A549 (cell line): Measurements from ENCODE around the gene BARX2.

Experiments
- CTCF ChIP-seq: fragments of >200 bp; sonication (Bioruptor Twin); formaldehyde crosslinking; IDR thresholded peaks from 3 replicates; pipeline ENCODE4 v1.5.1; 2016
- ESRRA ChIP-seq: fragments of 150-350 bp; IDR thresholded peaks from 2 replicates; pipeline ENCODE4 v1.6.1; 2014; ENCODE audit warnings: mild to moderate bottlenecking, low read length, borderline replicate concordance
- HDAC2 ChIP-seq: fragments of 200-600 bp; sonication (generic); IDR thresholded peaks from 2 replicates; pipeline ENCODE4 v1.6.1; 2016
- HEYL ChIP-seq: fragments of 250-450 bp; sonication (Bioruptor Pico); IDR thresholded peaks from 2 replicates; pipeline ENCODE4 v1.8.0; 2021; ENCODE audit warnings: mild to moderate bottlenecking, moderate library complexity
- HOXA7 ChIP-seq: fragments of 250-450 bp; sonication (Bioruptor Pico); IDR thresholded peaks from 2 replicates; pipeline ENCODE4 v1.5.0; 2020; ENCODE audit warnings: mild to moderate bottlenecking, moderate library complexity
- NR3C1 ChIP-seq: fragments of >200 bp; sonication (Bioruptor Twin); formaldehyde crosslinking; IDR thresholded peaks from 3 replicates; pipeline ENCODE4 v1.6.1; 2017
- POLR2A ChIP-seq: IDR thresholded peaks from 2 replicates; pipeline ENCODE4 v1.6.1; 2012; ENCODE audit warnings: mild to moderate bottlenecking, low read length
- POLR2AphosphoS2 ChIP-seq: conservative IDR thresholded peaks from 2 replicates; pipeline ENCODE4 v1.6.1; 2012; ENCODE audit warnings: low read length, improper control_type of control experiment, inconsistent platforms
- RAD21 ChIP-seq, 2 experiments: fragments of >200 bp in 1 of 2; sonication (Bioruptor Twin) in 1 of 2; formaldehyde crosslinking in 1 of 2; IDR thresholded peaks in 1 of 2; conservative IDR thresholded peaks in 1 of 2; 2 replicates in 1 of 2; 3 replicates in 1 of 2; pipeline ENCODE4 v1.6.1; 2012 to 2018; ENCODE audit warnings: inconsistent platforms in 1 of 2
- RCOR1 ChIP-seq: fragments of 150-350 bp; IDR thresholded peaks from 2 replicates; pipeline ENCODE4 v1.6.1; 2014; ENCODE audit warnings: antibody characterized with exemption, low read length, low read depth
- RNF2 ChIP-seq: fragments of 200-600 bp; sonication (generic); IDR thresholded peaks from 2 replicates; pipeline ENCODE4 v1.6.1; 2016; ENCODE audit warnings: low read depth, mild to moderate bottlenecking, antibody characterized with exemption, moderate library complexity, borderline replicate concordance
- SMC3 ChIP-seq: fragments of >200 bp; sonication (Bioruptor Twin); formaldehyde crosslinking; IDR thresholded peaks from 3 replicates; pipeline ENCODE4 v1.6.1; 2018; ENCODE audit warnings: inconsistent platforms
- USF2 ChIP-seq: fragments of 450-650 bp; IDR thresholded peaks from 2 replicates; pipeline ENCODE4 v1.6.1; 2014; ENCODE audit warnings: antibody characterized with exemption
- ZFP36 ChIP-seq: fragments of 450-650 bp; IDR thresholded peaks from 2 replicates; pipeline ENCODE4 v1.6.1; 2014; ENCODE audit warnings: borderline replicate concordance; ENCODE audit not compliant: partially characterized antibody

- no peak for TF ChIP-seq SMC3
- TF ChIP-seq CTCF: no peak
- no peak for TF ChIP-seq RAD21 (conservative IDR thresholded peaks at IDR 0.05 in 1 of 2, IDR thresholded peaks at IDR 0.05 in 1 of 2)
- TF ChIP-seq POLR2A: no peak
- TF ChIP-seq RNF2: no peak
- no peak for TF ChIP-seq POLR2AphosphoS2
- TF ChIP-seq ZFP36: no peak
- TF ChIP-seq RCOR1: no peak
- no peak for TF ChIP-seq HEYL (CRISPR knock-in tag)
- TF ChIP-seq USF2: no peak
- no peak for TF ChIP-seq NR3C1
- TF ChIP-seq HDAC2: no peak
- no peak for TF ChIP-seq HOXA7 (CRISPR knock-in tag)
- no peak for TF ChIP-seq ESRRA
These were observed 44.4 kb upstream of the BARX2 start for GRCh38 chr11:129331217-129331616.
